ENCODE data around the gene ARVCF.

The ARVCF gene

GRCh38 chr22:19968450-19968891 lies 48.2 kb downstream of the ARVCF start:
- Histone ChIP-seq H2AFZ (ENCODE audit: low read length) (no peak overlapping the region), H3K36me3 (ENCODE audit: insufficient read depth, low read length) (peaks cover 23% of the 10 kb centered on the region; the same call in 1 of the 2 replicates), H4K20me1 (ENCODE audit: insufficient read depth, low read length) (no peaks in the 10 kb centered on the region), H3K4me2 (ENCODE audit: low read length) (no peak overlapping the region), H3F3A (ENCODE audit: insufficient read depth, low read length) (no peaks in the 10 kb centered on the region), H3K4me3 (ENCODE audit: low read depth, low read length, poor library complexity, severe bottlenecking) (no peak overlapping the region), H3K9me3 (ENCODE audit: low read length) (no peaks in the 10 kb centered on the region), H3K79me2 (ENCODE audit: insufficient read depth, low read length) (no peaks in the 10 kb centered on the region), H3K27ac (ENCODE audit: low read depth, low read length, poor library complexity, severe bottlenecking) (no peak overlapping the region), H3K27me3 (ENCODE audit: insufficient read depth, low read length) (no peaks in the 10 kb centered on the region), H3K9ac (ENCODE audit: low read length) (no peak overlapping the region), H3K9me2 (ENCODE audit: low read depth, low read length) (no peaks in the 10 kb centered on the region), H3K4me1 (ENCODE audit: insufficient read depth, low read length, severe bottlenecking) (no peaks in the 10 kb centered on the region)
- TF ChIP-seq CTCF (IDR thresholded peaks at IDR 0.05; ENCODE audit: low read length) (no peak), EZH2 (IDR thresholded peaks at IDR 0.05; ENCODE audit: borderline replicate concordance, low read length) (no peak)

GRCh38 chr22:19967850-19968449 lies 48.7 kb downstream of the ARVCF start:
- H3K27me3 ChIP-seq (ENCODE audit: insufficient read depth, low read length) = no peaks in the 10 kb centered on the region
- no peaks in the 10 kb centered on the region for H4K20me1 ChIP-seq (ENCODE audit: insufficient read depth, low read length)
- H3K4me2 ChIP-seq (ENCODE audit: low read length) = no peak overlapping the region
- no peaks in the 10 kb centered on the region for H3K79me2 ChIP-seq (ENCODE audit: insufficient read depth, low read length)
- no peaks in the 10 kb centered on the region for H3K9me3 ChIP-seq (ENCODE audit: low read length)
- no peak overlapping the region for H3K9ac ChIP-seq (ENCODE audit: low read length)
- H3K36me3 ChIP-seq (ENCODE audit: insufficient read depth, low read length) = peaks cover 23% of the 10 kb centered on the region; the same call in 1 of the 2 replicates
- H3K27ac ChIP-seq (ENCODE audit: low read depth, low read length, poor library complexity, severe bottlenecking) = no peak overlapping the region
- TF ChIP-seq EZH2 (IDR thresholded peaks at IDR 0.05; ENCODE audit: borderline replicate concordance, low read length) (no peak), CTCF (IDR thresholded peaks at IDR 0.05; ENCODE audit: low read length) (no peak)
- H3K4me1 ChIP-seq (ENCODE audit: insufficient read depth, low read length, severe bottlenecking) = peaks cover under 1% of the 10 kb centered on the region
- no peak overlapping the region for H3K4me3 ChIP-seq (ENCODE audit: low read depth, low read length, poor library complexity, severe bottlenecking)
- no peaks in the 10 kb centered on the region for H3K9me2 ChIP-seq (ENCODE audit: low read depth, low read length)
- H3F3A ChIP-seq (ENCODE audit: insufficient read depth, low read length) = no peaks in the 10 kb centered on the region
- no peak overlapping the region for H2AFZ ChIP-seq (ENCODE audit: low read length)

- Histone ChIP-seq H3K4me2 (ENCODE audit: low read length) (no peak overlapping the region), H4K20me1 (ENCODE audit: insufficient read depth, low read length) (no peaks in the 10 kb centered on the region), H3K79me2 (ENCODE audit: insufficient read depth, low read length) (no peaks in the 10 kb centered on the region), H3K9me2 (ENCODE audit: low read depth, low read length) (no peaks in the 10 kb centered on the region), H3F3A (ENCODE audit: insufficient read depth, low read length) (no peaks in the 10 kb centered on the region), H3K27ac (ENCODE audit: low read depth, low read length, poor library complexity, severe bottlenecking) (no peak overlapping the region), H3K4me3 (ENCODE audit: low read depth, low read length, poor library complexity, severe bottlenecking) (no peak overlapping the region), H3K4me1 (ENCODE audit: insufficient read depth, low read length, severe bottlenecking) (peaks cover 7% of the 10 kb centered on the region), H3K27me3 (ENCODE audit: insufficient read depth, low read length) (no peaks in the 10 kb centered on the region), H3K9me3 (ENCODE audit: low read length) (no peaks in the 10 kb centered on the region), H2AFZ (ENCODE audit: low read length) (no peak overlapping the region), H3K9ac (ENCODE audit: low read length) (no peak overlapping the region), H3K36me3 (ENCODE audit: insufficient read depth, low read length) (peaks cover 23% of the 10 kb centered on the region; the same call in 1 of the 2 replicates)
- TF ChIP-seq EZH2 (IDR thresholded peaks at IDR 0.05; ENCODE audit: borderline replicate concordance, low read length) (no peak), CTCF (IDR thresholded peaks at IDR 0.05; ENCODE audit: low read length) (no peak)
Measured at GRCh38 chr22:19966908-19967750, 49.5 kb downstream of the ARVCF start.

All from OCI-LY1 (cell line).